Heart left ventricle (tissue), 16 donors: ENCODE data around the gene CNTNAP4. TPM values are rescaled to one million over a fixed set of nuclear protein-coding genes. Genes with fewer than 3 reads are reported as not detected.

Experiments
- ATAC-seq, 4 donors: fragments of 200-7000 bp; cut with Tn5 transposase; one replicate each; pipeline ENCODE4 v1.9.1; 2020 to 2022; ENCODE audit warnings: moderate library complexity in 4 of 4, mild to moderate bottlenecking in 3 of 4, moderate number of reproducible peaks in 1 of 4
- DNase-seq, 5 donors: peaks; one replicate each; pipeline ENCODE4 v3.0.0-alpha.2; 2020
- H3K27ac ChIP-seq, 12 donors: fragments of 200-600 bp; sonication (generic) in 4 of 12; one replicate each; pipeline versions ENCODE4 v1.5.0 to v1.8.0; 2016 to 2022; ENCODE audit warnings: mild to moderate bottlenecking in 2 of 12
- H3K27me3 ChIP-seq, 9 donors: fragments of 200-600 bp; sonication (generic) in 2 of 9; one replicate each; pipeline versions ENCODE4 v1.5.1 to v1.8.0; 2016 to 2022; ENCODE audit warnings: mild to moderate bottlenecking in 3 of 9
- H3K36me3 ChIP-seq, 9 donors: fragments of 200-600 bp; sonication (generic) in 2 of 9; one replicate each; pipeline versions ENCODE4 v1.5.0 to v1.8.0; 2018 to 2022; ENCODE audit warnings: mild to moderate bottlenecking in 2 of 9
- H3K4me1 ChIP-seq, 12 donors: fragments of 200-600 bp; sonication (generic) in 4 of 12; one replicate each; pipeline versions ENCODE4 v1.5.0 to v1.8.0; 2016 to 2022; ENCODE audit warnings: mild to moderate bottlenecking in 3 of 12
- H3K4me3 ChIP-seq, 12 donors: fragments of 200-600 bp; sonication (generic) in 4 of 12; one replicate each; pipeline versions ENCODE4 v1.5.0 to v1.8.0; 2017 to 2022; ENCODE audit warnings: mild to moderate bottlenecking in 9 of 12, moderate library complexity in 4 of 12
- H3K9me3 ChIP-seq, 12 donors: fragments of 200-600 bp; sonication (generic) in 4 of 12; one replicate each; pipeline versions ENCODE4 v1.5.0 to v1.8.0; 2016 to 2022; ENCODE audit warnings: mild to moderate bottlenecking in 1 of 12
- POLR2A ChIP-seq, 2 donors: fragments of 450-650 bp; IDR thresholded peaks; one replicate each; pipeline ENCODE4 v1.6.1; 2017; ENCODE audit warnings: antibody characterized with exemption in 2 of 2, mild to moderate bottlenecking in 2 of 2, moderate library complexity in 2 of 2
- WGBS, 4 donors: extraction: QIAGEN DNeasy Blood & Tissue Kit in 2 of 4; methylation state at CpG; one replicate each; pipeline versions ENCODE4 v1.1.5 to v1.1.7; 2013 to 2018; 5-methylcytosine and 5-hydroxymethylcytosine counted together
- intact Hi-C, 10 donors: fragments of 100-400 bp; cut with DNase I; formaldehyde crosslinking; loops; one replicate each; pipeline versions ENCODE4 v1.11.1 to v1.14.2; 2022
- polyA plus RNA-seq, 2 donors: library from polyadenylated mRNA; stranded (reverse); fragments of 200-250 nt; gene quantifications; one replicate each; pipeline ENCODE4 v1.2.3, GENCODE V29; 2013
- total RNA-seq, 9 donors: library from RNA; depleted of rRNA in 2 of 9; stranded (reverse); fragments of >200 nt in 2 of 9; fragmentation: NEBNext Ultra II Directional in 3 of 9; extraction: Animal tissue kit (Norgen Biotek cat#: 25700) in 3 of 9; gene quantifications; one replicate each; pipeline versions ENCODE4 v1.1.0 to v1.2.4, GENCODE V29; 2016 to 2023
- TF ChIP-seq, protein P1 (sequence below), 12 donors: fragments of 200-600 bp; sonication (generic) in 4 of 12; IDR thresholded peaks; one replicate each; pipeline versions ENCODE4 v1.5.0 to v1.8.0; 2018 to 2022; ENCODE audit warnings: antibody characterized with exemption in 12 of 12, mild to moderate bottlenecking in 5 of 12
- donor health status: ischemic (EF 13 %, LVEDD 7.1; RV severe dilation, severe dysfunction).
- donor health status: healthy with polysubstance abuse.
- donor health status: DM: no; HTN: yes; CAD: no.
- donor health status: DM: no; HTN: no; CAD: no.
- donor health status: ischemic (EF 25% LVEDD 6.9; RV normal size, moderate dysfunction).
- donor health status: ischemic (EF 25% LVEDD 5.7; RV mildly dilated, moderate dysfunction).
- donor health status: healthy.
- donor health status: DM: yes; HTN: yes; CAD: no.
- donor health status: ischemic (EF 35%, LVEDD 5.7; RV mildly dilated, moderate dysfunction).
- donor health status: nonischemic (EF 11% LVEDD 7.7; RV severe dilation, severe dysfunction).
- donor health status: DM: yes; HTN: yes; CAD: no.
- donor health status: PGD.
- donor health status: ischemic (EF 29% LVEDD 5.4; RV normal size, mild dysfunction).
- donor health status: nonischemic (EF 23%, LVEDD 6.1; RV moderate dilation, normal function).

Gene CNTNAP4
- total and polyA plus RNA-seq, 11 donors: not detected

DNA sequence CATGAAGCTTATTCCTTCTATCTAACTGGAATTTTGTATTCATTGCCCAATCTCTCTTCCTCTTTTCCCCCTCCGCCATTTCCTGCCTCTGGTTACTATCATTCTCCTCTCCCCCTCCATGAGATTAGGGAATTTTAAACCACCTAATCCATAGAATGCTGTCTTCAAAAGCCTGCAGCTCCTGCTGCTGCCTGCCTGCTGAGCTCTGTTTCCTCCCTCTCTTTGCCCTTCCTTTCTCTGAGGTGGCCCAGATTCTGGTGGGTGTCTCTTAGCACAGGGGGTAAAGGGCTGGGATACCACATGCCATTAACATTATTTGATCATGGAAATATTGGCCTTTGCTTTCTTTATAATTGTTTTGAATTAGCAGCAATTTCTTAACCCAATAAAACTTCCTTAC, 241.6 kb downstream of the CNTNAP4 start:
- DNase-seq (no peak), ATAC-seq (no peak)
- Histone ChIP-seq H3K9me3 (no peaks in the 10 kb centered on the region), H3K27me3 (no peaks in the 10 kb centered on the region), H3K36me3 (no peaks in the 10 kb centered on the region), H3K4me3 (no peak overlapping the region), H3K4me1 (no peaks in the 10 kb centered on the region), H3K27ac (no peak overlapping the region)
- 27 to 42% (median 32%) methylated on average over 1 of the region's 1 CpG for WGBS, 4 donors
- intact Hi-C loops: no loop called here
- no peak for TF ChIP-seq POLR2A (IDR thresholded peaks at IDR 0.05)
- TF ChIP-seq, protein P1, sequence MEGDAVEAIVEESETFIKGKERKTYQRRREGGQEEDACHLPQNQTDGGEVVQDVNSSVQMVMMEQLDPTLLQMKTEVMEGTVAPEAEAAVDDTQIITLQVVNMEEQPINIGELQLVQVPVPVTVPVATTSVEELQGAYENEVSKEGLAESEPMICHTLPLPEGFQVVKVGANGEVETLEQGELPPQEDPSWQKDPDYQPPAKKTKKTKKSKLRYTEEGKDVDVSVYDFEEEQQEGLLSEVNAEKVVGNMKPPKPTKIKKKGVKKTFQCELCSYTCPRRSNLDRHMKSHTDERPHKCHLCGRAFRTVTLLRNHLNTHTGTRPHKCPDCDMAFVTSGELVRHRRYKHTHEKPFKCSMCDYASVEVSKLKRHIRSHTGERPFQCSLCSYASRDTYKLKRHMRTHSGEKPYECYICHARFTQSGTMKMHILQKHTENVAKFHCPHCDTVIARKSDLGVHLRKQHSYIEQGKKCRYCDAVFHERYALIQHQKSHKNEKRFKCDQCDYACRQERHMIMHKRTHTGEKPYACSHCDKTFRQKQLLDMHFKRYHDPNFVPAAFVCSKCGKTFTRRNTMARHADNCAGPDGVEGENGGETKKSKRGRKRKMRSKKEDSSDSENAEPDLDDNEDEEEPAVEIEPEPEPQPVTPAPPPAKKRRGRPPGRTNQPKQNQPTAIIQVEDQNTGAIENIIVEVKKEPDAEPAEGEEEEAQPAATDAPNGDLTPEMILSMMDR (IDR thresholded peaks at IDR 0.05): no peak

DNA sequence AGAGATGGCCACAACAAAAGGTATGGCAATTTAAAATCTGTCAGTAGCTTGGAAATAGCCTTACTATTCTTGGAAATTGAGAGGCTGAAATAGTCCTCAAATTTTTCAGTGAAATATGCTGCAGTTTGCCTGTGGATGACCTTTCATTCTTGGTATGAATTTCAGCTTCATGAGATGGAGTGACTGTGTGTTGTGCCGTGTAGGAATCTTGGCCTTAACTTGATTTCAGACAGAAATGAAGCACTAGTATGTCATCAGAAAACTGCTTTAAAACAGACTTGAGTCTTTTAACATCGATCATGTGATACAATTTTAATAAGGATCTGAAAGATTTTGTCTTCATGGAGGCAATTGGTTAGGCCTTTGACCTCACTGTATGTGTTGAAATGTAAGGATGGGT, 247.2 kb downstream of the CNTNAP4 start:
- H3K4me3 ChIP-seq: no peak overlapping the region
- no peak for ATAC-seq
- WGBS, 4 donors: 61 to 82% (median 73%) methylated on average over 2 of the region's 2 CpGs
- H3K27me3 ChIP-seq: no peaks in the 10 kb centered on the region
- no peak overlapping the region for H3K27ac ChIP-seq
- H3K4me1 ChIP-seq: no peaks in the 10 kb centered on the region
- no peak for DNase-seq
- no peaks in the 10 kb centered on the region for H3K9me3 ChIP-seq
- TF ChIP-seq POLR2A (IDR thresholded peaks at IDR 0.05): no peak
- TF ChIP-seq, protein P1 (IDR thresholded peaks at IDR 0.05): no peak
- intact Hi-C loops: no loop called here
- no peaks in the 10 kb centered on the region for H3K36me3 ChIP-seq

GRCh38 chr16:76524769-76525168, 247.6 kb downstream of the CNTNAP4 start:
- Histone ChIP-seq H3K9me3 (no peaks in the 10 kb centered on the region), H3K4me1 (no peaks in the 10 kb centered on the region), H3K4me3 (no peak overlapping the region), H3K27ac (no peak overlapping the region), H3K36me3 (no peaks in the 10 kb centered on the region), H3K27me3 (no peaks in the 10 kb centered on the region)
- intact Hi-C loops: no loop called here
- ATAC-seq: no peak
- TF ChIP-seq, protein P1 (IDR thresholded peaks at IDR 0.05): no peak
- TF ChIP-seq POLR2A (IDR thresholded peaks at IDR 0.05): no peak
- DNase-seq: no peak

- H3K27ac ChIP-seq: no peak overlapping the region
- 84 to 88% (median 86%) methylated on average over 5 of the region's 5 CpGs for WGBS, 4 donors
- H3K27me3 ChIP-seq: no peaks in the 10 kb centered on the region
- no peak overlapping the region for H3K4me3 ChIP-seq
- intact Hi-C loops: no loop called here
- H3K4me1 ChIP-seq: no peaks in the 10 kb centered on the region
- no peaks in the 10 kb centered on the region for H3K36me3 ChIP-seq
- H3K9me3 ChIP-seq: no peaks in the 10 kb centered on the region
- no peak for DNase-seq
- no peak for TF ChIP-seq POLR2A (IDR thresholded peaks at IDR 0.05)
- TF ChIP-seq, protein P1 (IDR thresholded peaks at IDR 0.05): no peak
- ATAC-seq: no peak
These were observed 250.0 kb downstream of the CNTNAP4 start for GRCh38 chr16:76527244-76527643.
